ENCODE data around the gene BABAM2.

BABAM2 gene

DNA sequence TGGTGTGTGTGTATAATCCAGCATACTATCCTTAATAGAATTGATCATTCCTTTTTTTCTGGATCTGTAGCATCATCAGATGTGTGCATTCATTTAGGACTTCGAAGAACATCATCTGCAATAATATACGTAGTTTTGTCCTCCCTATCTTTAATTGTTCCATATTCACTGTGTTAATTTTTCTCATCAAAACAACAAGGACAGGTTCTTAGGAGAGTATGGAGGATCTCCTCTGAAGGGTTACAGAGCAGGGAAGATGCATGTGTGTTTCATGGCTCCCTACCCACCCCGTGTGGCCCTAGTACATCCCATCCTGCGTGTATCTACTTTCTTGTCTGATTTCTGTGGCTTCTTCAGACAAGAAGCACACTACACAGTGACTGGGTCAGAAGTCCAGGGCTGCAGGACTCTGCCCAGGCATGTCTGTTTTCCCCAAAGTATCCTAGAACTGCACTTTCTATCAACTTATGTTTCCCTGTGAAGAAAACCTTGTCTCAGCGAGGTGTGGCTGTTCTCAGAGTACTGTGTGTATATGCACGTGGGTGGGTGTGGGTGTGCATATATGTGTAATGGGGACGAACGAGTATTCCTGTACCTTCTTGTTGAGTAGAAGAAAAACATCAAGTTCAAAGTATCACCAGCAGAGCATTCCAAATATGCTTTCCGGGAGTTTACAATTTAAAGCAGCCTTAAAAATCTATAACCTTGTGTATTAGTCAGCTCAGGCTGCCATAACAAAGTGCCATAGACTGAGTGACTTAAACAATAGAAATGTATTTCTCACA lies 281.8 kb downstream of the BABAM2 start:
- no peak for DNase-seq

DNA sequence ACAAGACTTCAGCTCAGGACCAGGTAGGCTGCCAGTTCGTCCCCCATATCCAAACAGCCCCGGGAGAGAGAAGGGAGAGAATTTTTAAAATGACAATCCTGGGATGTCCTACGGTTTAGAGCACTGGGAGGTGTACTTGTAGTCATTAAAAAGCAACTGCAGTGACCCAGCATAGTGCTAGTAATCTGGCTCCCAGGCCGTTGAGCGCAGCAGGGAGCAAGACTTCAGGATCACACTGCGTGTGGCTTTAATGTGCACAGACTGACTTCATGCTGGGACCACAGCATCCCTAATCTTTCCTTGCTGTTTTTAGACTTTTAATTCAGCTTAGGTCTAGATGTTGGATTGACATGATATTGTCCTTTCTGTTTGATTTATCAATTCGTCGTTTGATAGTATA lies 282.8 kb downstream of the BABAM2 start:
- DNase-seq = no peak

DNA sequence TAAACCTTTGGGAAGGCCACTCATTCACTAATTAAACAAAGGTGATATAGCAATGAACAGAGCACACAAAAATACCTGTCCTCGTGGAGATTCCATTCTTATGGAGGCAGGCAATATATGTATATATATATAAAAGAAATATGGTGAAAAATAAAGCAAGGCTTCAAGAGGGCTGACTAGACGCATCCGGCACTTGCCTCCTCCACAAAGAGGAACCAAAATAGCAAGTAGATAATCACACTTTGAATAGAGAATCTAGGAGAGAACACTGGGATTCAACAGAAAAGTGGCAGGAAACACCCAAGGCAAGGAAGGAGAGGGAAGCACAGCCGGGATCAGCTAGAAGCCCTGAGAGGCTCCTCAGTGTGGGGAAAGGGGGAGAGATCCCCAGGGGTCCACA lies 283.7 kb downstream of the BABAM2 start:
- DNase-seq = no peak

DNA sequence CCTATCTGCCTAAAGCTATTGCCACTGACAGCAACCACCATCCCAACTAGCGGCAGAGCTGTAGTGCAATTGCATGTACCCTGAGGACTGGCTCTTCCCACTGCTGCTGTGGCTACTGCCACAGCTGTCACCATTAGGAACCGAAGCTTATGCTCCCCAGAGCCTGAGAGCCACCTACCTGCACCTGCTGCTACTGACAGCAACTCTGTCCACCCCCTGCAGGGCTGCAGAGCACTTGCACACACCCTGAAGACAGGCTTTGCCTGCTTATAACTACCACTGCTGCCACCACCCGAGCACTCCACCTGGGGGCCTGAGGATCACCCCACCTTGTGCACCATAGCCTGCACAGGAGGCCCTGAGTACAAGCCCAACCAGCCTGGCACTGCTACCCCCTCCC lies 284.5 kb downstream of the BABAM2 start:
- no peak for DNase-seq

DNA sequence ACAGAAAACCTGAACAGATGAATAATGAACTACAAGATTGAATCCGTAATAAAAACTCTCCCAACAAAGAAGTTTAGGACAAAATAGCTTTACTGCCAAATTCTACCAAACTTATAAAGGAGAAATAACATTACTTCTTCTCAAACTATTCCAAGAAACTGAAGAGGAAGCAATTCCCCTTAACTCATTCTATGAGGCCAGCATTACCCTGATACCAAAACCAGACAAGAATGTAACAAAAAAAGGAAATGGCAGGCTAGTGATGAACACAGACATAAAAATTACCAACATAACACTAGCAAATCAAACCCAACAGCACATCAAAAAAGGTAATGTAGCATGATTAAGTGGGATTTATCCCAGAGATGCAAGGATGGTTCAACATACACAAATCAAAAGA lies 288.4 kb downstream of the BABAM2 start:
- no peak for DNase-seq

DNA sequence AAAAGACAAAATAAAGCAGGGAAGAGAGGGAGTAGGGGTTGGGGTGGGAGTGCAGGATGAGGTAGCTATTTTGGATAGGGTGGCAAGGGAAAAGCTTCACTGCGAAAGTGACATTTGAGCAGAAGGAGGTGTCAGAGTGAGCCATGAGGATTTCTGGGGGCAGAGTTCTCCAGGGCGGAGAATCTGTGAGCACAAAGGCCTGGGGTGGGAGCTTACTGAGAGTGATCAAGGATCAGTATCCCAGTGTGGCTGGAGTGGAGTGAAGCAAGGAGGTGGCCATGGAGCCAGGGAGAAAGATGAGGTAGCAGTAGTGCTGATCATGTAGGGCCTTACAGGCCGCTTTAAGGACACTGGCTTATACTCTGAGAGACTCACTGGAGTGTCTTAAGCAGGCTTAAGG lies 291.3 kb downstream of the BABAM2 start:
- DNase-seq = no peak

DNA sequence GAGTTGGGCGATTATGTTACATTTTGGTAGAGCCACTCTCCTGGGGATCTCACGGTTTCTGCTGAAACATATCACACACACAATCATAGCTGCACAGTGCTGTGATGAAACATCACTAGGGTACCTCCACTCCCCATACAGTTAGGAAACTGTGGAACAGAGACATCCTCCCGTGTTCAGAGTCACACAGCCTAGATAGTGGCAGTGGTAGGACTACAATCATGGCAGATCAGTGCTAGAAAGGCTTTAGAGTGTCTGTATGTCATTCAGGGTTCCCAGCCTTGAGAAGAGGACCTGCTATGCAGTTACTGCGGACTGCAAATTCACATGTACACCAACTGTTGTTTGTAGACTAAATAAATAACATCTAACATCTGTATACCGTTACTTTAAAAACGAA lies 291.8 kb downstream of the BABAM2 start:
- DNase-seq = no peak

DNA sequence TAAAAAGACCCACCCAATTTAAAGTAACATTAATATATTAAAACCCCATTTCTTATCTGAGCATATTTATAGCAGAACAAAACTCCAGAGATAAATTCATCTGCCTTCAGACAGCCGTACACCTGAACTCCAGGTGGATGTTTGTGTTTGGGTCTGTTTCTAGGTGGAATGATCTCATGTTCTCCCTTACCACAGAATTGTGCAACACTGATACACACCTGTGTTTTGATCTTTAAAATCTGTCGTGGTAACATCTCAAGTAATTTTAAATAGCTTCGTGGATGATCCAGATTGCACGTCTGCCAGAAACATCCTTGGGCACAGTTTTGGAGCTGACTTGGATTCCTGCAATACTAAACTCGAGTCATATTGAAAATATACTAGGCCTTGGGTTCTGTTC lies 294.6 kb downstream of the BABAM2 start:
- DNase-seq = no peak

DNA sequence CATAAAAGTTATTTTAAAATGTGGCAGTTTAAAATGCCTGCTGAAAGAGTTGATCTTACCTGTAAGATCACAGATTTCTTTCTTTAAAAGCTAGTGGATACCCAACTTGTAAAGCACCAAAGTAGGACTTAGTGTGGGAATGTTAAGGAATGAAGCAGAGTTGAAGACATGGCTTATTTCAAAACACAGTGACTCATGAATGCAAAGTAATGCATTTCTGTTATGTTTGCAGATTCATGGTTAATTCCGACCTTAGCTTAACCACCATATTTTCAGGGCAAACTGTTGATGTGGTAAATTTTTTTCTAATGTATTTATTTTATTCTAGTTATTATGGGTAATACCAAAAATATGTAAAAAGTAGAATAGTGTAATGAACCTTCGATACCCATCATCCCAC lies 295.4 kb downstream of the BABAM2 start:
- no peak for DNase-seq

DNA sequence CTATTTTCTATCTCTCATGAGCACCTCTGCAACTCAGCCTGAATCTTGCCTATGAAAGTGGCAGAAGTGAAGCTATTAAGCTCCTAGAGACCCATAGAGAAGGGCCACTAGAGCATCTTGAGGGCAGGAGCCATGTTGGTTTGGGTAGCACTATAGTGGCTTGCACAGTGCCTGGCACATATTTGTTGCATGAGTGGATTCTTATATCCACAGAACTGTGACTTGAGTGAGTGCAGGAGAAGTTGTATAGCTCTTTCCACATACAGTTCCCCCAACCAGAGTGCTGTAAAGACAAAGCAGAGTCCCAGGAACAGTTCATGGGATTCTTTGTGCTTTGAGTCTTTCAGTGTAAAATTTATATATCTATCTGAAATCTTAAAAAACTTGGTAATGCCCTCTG lies 296.7 kb downstream of the BABAM2 start:
- no peak for DNase-seq

DNA sequence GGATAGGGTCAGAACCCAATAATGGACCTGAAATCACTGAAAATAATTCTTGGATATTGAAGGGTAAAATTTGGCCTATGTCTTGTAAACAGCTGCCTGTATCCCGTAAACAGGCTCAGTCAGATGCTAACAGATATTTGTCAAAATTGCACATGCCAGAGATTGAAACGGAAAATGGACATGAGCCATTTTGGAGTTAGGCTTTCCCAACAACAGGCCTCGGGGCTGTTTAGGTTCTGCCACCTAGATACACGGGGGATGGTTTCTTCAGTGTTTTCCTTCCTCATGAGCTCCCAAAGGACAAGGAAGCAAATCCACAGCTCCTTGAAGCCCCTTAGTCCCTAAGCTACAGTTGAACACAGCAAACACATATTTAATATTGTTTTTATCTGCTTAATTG lies 297.9 kb downstream of the BABAM2 start:
- no peak for DNase-seq

DNA sequence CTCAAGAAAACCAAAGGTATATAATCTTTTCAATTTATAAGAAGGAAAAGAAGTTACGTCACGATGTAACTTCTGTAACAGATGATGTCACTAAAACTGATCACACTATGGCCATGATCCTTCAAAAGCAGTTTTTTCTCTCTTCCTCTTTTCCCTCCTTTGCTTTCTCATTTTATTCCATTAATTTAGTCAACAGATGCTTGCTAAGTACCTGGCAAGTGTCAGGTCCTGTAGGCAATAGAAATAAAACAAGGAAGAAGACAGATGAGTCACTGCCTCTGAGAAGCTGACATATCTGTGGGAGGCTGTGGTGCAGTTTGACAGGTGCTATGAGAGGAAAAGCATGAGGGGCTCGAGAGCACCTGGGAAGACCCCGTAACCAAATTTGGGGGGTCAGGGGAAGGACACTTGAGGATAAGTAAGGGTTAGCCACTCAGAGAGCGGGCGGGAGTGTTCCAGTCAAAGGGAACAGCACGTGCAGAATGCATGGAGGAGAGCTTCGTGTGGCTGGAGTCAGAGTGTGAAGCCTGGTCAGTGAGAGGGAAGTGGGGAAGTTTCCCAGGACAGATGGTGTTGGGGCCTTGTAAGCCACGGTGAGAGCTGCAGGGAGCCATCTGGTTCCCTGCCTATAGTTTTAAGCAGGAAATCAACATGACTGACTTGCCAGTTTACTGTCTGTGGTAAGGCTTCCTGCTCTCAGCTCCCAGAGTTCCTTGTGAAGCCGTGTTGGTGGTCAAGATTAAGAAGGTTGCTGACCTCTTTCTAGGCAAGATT lies 303.3 kb downstream of the BABAM2 start:
- DNase-seq = no peak

DNA sequence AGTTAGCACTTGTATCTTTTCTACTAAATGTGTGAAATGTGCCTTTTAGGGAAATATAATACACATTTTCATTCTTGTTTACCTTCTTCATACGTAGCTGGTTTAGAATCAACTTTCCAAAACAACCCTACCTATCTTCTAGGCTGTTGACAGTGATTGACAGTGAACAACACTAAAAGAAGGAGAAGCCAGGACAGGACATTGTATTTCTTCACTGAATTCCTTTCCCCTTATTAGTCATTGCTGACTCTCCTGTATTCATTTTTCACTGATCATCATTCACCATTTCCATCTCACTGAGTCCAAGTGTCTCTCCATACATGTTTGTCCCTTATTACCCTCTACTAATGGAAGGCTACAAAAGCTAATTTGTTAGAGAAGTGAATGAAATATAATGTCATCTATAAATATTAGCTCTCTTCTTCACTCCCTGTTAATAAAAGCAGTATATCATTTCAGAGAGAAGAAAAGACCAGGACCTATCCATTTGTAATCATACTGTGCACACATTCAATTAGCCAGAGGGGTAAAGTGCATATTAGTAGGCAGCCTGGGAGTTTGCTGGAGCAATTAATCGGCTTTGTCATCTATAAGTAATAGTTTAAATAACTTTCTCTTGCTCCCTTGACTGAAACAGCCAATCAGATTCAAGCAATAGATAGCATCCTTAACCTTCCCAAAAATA lies 309.6 kb downstream of the BABAM2 start:
- no peak for DNase-seq

DNA sequence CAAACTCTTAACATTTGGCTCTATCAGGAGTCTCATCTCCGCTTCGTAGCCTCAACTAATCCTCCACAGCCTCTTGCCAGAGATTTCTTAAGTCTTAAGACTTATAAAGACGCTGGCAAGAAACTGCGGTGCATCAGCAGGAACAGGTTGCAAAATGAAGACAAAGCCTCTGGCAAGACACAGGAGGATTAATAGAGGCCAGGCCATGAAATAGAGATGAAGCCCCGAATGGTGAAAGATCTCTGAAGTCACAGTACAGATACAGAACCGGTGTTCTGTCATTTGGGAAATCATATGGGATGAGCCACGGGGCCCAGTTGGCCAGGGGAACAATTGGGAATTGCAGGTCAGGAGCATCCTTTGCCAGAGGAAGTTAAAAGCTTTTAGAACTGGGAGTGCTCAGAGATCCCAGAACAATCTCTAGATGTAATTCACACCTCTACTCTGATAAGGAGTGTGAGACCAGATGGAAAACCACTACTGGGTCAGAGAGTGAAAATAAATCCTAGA lies 311.2 kb downstream of the BABAM2 start:
- no peak for DNase-seq

DNA sequence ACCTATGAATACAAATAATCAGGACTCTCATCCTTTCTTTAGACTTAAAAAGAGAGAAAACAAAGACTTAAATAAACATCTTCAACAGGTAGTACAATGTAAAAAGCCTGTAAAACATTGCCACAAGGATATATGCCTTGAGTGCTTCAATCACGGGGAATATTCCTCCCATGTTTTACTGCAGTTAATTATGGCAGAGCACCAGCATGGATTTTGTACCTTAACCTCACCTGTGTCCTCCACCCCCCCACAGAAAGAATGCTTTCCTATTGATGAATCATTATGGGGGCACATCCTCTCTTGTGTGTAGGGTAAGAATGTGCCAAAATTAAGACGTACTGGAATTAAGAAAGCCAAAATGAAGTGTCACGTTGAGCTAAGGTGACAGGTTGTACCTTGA lies 312.2 kb downstream of the BABAM2 start:
- no peak for DNase-seq

DNA sequence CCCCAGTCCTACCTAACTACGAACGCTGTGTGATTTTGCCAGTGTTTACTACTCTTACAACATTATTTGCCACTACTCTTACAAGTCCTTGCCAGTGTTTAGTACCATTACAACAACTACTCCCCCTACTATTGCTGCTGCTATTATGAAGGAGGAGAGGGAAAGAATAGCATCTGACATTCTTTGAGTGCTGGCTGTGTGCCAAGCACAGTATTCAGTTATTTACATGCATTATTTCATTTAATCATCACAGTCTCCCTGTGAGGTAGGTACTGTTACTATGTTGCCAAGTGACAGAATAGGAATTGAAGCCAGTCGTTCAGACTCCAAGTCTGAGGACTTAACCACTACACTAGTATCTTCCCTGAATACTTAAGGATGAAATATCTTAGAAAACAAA lies 316.2 kb downstream of the BABAM2 start:
- peak; percentile 36 for DNase-seq

DNA sequence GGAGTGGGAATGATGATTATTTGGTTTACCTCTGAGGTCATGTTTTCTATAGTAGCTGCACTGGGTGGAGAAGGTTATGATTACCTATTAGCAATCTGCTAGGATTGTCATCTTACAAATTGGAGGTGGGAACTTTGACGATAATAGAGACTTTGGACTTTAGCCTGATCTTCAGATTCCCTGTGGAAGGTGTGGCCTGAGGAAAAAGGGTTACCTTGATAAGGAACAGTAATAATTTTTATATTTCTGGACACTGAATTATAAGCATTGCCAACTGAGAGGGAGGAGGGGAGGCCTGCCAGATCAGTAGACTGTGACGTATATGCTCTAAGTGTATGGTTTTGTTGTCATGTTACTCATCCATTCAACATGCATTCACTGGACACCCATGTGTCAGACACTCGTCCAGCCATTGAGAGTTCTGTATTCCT lies 318.7 kb downstream of the BABAM2 start:
- no peak for DNase-seq

DNA sequence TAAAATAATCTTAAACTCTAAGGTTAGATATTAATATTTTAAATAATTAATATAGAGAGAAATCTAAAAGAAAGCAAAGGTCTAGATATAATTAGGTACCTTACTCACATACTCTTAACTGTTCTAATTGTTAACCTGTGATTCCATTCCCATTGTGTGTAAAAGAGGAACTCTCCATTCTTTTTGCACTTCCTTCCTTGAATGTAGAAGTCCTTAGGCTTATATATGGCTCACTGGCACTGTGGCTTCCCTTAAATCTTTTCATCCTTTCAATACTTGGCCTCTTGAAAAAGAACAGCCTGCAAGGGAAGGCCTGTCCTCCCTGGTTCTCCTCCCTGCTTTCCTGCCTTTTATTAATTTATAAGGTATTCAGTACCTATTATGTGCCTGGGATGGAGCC lies 319.3 kb downstream of the BABAM2 start:
- DNase-seq = no peak

DNA sequence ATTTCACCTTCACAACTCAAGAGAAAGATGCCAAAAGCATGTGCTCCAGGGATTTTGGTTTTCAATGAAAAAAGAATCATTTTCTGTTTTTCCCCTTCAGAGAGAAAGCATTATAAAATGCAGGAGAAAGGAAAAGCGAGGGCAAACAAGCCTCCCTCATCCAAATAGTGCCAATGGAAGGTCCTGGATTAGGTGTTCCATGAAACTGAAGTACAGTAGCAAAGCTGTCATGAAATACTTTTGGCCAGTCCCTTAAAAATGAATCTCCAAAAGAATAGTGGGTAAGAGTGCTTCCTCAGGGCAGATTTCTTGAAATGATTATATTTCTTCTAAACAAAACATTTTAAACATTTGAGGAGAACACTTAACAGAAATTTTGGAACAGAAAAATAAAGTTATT lies 320.0 kb downstream of the BABAM2 start:
- no peak for DNase-seq

DNA sequence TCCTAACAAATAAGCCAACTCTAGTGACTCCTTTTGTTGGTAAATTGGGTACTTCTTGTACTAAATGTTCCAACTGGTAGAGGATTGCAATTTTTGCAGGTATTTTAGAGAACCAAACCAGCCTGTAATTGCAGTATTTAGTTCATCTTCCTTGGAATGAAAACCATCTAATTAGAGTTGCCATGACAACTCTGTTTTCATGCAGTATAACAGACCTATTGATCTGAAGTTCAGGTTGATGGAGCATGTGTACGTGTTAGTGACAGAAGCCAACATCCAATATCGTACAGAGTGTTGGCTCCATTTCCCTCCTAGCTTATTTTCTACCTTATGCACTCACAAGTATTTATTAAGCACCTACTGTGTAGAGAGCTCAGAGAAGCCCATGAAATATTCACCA lies 325.8 kb downstream of the BABAM2 start:
- peak; percentile 29 for DNase-seq

DNA sequence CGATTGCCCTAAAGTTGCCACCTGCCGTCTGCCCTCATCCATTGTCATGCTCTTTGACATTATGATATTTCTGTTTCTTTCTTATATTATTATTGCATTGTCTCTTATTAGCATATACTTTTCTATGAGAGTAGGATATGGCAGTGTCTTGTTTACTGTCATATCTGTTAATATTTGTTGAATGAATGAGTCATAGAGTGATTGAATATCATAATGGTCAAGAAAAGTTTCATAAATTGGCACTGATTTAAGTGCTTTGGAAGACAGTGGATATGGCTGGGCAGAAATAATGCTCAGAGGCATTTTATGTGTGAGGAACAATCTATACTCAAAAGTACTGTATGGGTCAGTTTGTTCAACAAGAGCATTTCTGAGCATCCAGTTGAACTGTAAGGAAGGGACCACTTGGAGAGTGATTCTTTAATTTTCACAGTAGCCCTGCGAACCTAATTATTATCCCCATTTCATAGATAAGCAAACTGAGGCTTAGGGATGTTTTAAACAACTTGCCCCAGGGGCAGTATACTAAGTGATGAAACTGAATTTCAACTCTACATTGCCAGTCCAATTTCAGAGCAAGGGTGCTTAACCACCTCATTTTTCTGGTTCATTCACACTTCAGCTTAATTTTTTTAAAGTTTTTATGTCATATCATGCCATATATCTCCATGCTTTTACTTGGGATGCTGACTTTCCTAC lies 326.7 kb downstream of the BABAM2 start:
- no peak for DNase-seq

DNA sequence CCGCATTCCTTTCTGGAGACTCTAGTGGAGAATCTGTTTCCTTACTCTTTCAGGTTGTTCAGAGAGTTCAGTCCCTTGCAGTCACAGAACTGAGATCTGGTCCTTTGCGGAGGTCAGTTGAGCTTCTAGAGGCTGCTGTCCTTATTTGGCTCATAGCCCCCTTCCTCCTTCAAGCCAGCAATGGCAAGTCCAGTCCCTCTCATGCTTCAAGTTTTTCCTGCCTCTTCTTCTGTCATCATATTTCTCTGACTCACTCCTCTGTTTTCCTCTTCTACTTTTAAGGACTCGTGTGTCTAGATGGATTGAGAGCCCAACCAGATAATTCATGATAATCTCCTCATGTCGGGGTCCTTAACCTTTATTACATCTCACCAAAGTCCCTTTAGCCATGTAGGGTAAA lies 328.6 kb downstream of the BABAM2 start:
- DNase-seq = no peak

DNA sequence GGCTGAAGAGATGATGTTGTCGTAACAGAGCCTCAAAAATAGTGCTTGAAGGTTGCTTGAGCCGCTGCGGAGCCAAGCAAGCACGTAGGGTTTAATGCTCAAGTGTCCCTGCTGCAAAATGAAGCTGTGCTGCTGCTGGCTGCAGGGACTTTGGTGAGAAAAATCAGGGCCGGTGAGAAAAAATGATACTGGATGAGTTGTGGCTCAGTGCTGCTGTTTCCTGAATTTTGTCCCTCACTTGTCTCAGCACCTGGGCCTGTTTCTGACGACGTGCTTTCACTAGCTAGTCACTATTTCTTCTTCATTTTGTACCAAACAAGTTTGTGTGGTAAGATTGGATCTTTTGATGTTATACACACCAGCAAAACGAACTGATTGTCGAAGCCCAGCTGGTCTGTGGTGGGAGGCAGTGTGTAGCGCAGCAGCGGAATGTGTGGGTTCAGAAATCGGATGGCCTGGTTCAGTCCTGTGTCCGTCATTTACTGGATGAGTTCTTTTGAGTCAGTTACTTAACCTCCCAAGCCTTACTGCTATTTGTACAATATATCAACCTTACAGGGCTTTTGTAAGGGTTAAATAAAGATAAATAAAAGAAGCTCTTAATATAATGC lies 329.3 kb downstream of the BABAM2 start:
- no peak for DNase-seq

Data from NCI-H2227 treated with DMSO at 0.1 percent for 48 hours (cell line).